ENCODE data around the gene SPSB3. TPM values are rescaled to one million over a fixed set of nuclear protein-coding genes. Genes with fewer than 3 reads are reported as not detected.

The SPSB3 gene
- polyA plus RNA-seq, 1 donor (not counting 4 experiments of a cell fraction or from before 2014, with no cell fraction given), result 9.5 TPM

DNA sequence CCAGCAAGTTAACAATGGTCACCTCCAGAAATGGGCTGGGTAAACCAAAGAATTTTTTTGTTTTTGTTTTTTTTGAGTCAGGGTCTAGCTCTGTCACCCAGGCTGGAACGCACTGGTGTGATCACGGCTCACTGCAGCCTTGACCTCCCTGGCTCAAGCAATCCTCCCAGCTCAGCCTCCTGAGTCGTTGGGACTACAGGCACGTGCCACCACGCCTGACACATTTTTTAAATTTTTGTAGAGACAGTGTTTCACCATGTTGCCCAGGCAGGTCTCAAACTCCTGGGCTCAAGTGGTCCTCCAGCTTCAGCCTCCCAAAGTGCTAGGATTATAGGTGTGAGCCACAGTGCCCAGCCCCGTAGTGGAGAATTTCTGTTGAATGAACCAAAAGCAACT, 1.7 kb downstream of the SPSB3 start:
- Histone ChIP-seq H3K9me3 (ENCODE audit: control insufficient read depth, low read depth, low read length) (no peaks in the 10 kb centered on the region), H2AFZ (ENCODE audit: control insufficient read depth, low read length) (no peak overlapping the region), H3K36me3 (ENCODE audit: control insufficient read depth in 2 of 2, extremely low read depth in 1 of 2, insufficient read depth in 2 of 2, low read length in 2 of 2) (peaks cover 0 to 15% of the 10 kb centered on the region in 2 experiments), H3K27ac (ENCODE audit: control insufficient read depth, insufficient read depth, low read length) (no peak overlapping the region), H3K9ac (ENCODE audit: control insufficient read depth, extremely low read depth, insufficient read depth, low read length) (peak overlapping the region; percentile 76), H3K4me3 (ENCODE audit: control insufficient read depth in 2 of 3, extremely low read depth in 1 of 3, insufficient read depth in 2 of 3, low read depth in 1 of 3, low read length in 3 of 3) (no peak overlapping the region), H3K4me2 (ENCODE audit: control insufficient read depth, extremely low read depth, insufficient read depth, low read depth, low read length) (peak overlapping the region; percentile 89), H4K20me1 (ENCODE audit: control insufficient read depth, extremely low read depth, insufficient read depth, low read length) (no peaks in the 10 kb centered on the region), H3K79me2 (ENCODE audit: control insufficient read depth, insufficient read depth, low read length) (peaks cover 23% of the 10 kb centered on the region), H3K9me1 (ENCODE audit: control insufficient read depth, extremely low read depth, insufficient read depth, low read length) (peaks cover 4% of the 10 kb centered on the region), H3K27me3 (ENCODE audit: control insufficient read depth, extremely low read depth, insufficient read depth, low read length) (no peaks in the 10 kb centered on the region), H3K4me1 (ENCODE audit: control insufficient read depth, extremely low read depth, insufficient read depth, low read length) (peaks cover 17% of the 10 kb centered on the region)
- dilution Hi-C loops (cut with MboI; ENCODE audit: extremely low pct_ligation_motif_present, low sequenced_read_pairs), result no loop called here
- no peak for FAIRE-seq
- no peak for DNase-seq (ENCODE audit: low read depth, low spot score)
- no peak for TF ChIP-seq EZH2 (IDR thresholded peaks at IDR 0.05; ENCODE audit: low read length)
- TF ChIP-seq, protein P1, sequence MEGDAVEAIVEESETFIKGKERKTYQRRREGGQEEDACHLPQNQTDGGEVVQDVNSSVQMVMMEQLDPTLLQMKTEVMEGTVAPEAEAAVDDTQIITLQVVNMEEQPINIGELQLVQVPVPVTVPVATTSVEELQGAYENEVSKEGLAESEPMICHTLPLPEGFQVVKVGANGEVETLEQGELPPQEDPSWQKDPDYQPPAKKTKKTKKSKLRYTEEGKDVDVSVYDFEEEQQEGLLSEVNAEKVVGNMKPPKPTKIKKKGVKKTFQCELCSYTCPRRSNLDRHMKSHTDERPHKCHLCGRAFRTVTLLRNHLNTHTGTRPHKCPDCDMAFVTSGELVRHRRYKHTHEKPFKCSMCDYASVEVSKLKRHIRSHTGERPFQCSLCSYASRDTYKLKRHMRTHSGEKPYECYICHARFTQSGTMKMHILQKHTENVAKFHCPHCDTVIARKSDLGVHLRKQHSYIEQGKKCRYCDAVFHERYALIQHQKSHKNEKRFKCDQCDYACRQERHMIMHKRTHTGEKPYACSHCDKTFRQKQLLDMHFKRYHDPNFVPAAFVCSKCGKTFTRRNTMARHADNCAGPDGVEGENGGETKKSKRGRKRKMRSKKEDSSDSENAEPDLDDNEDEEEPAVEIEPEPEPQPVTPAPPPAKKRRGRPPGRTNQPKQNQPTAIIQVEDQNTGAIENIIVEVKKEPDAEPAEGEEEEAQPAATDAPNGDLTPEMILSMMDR (optimal IDR thresholded peaks at IDR 0.05 in 1 of 3, IDR thresholded peaks at IDR 0.05 in 1 of 3, conservative IDR thresholded peaks at IDR 0.05 in 1 of 3; ENCODE audit: extremely low read depth in 1 of 3, insufficient read depth in 2 of 3, low read length in 3 of 3), result no peak

GRCh38 chr16:1779741-1780676, 2.4 kb downstream of the SPSB3 start:
- Histone ChIP-seq H3K4me3 (ENCODE audit: control insufficient read depth in 2 of 3, extremely low read depth in 1 of 3, insufficient read depth in 2 of 3, low read depth in 1 of 3, low read length in 3 of 3) (no peak overlapping the region), H3K27me3 (ENCODE audit: control insufficient read depth, extremely low read depth, insufficient read depth, low read length) (no peaks in the 10 kb centered on the region), H3K9me1 (ENCODE audit: control insufficient read depth, extremely low read depth, insufficient read depth, low read length) (peaks cover 4% of the 10 kb centered on the region), H3K79me2 (ENCODE audit: control insufficient read depth, insufficient read depth, low read length) (peaks cover 22% of the 10 kb centered on the region), H2AFZ (ENCODE audit: control insufficient read depth, low read length) (no peak overlapping the region), H3K36me3 (ENCODE audit: control insufficient read depth in 2 of 2, extremely low read depth in 1 of 2, insufficient read depth in 2 of 2, low read length in 2 of 2) (peaks cover 3 to 16% of the 10 kb centered on the region in 2 experiments), H3K27ac (ENCODE audit: control insufficient read depth, insufficient read depth, low read length) (no peak overlapping the region), H3K4me2 (ENCODE audit: control insufficient read depth, extremely low read depth, insufficient read depth, low read depth, low read length) (no peak overlapping the region), H3K9ac (ENCODE audit: control insufficient read depth, extremely low read depth, insufficient read depth, low read length) (no peak overlapping the region), H3K9me3 (ENCODE audit: control insufficient read depth, low read depth, low read length) (no peaks in the 10 kb centered on the region), H3K4me1 (ENCODE audit: control insufficient read depth, extremely low read depth, insufficient read depth, low read length) (peaks cover 17% of the 10 kb centered on the region), H4K20me1 (ENCODE audit: control insufficient read depth, extremely low read depth, insufficient read depth, low read length) (no peaks in the 10 kb centered on the region)
- TF ChIP-seq, protein P1 (optimal IDR thresholded peaks at IDR 0.05 in 1 of 3, IDR thresholded peaks at IDR 0.05 in 1 of 3, conservative IDR thresholded peaks at IDR 0.05 in 1 of 3; ENCODE audit: extremely low read depth in 1 of 3, insufficient read depth in 2 of 3, low read length in 3 of 3), result no peak
- TF ChIP-seq EZH2 (IDR thresholded peaks at IDR 0.05; ENCODE audit: low read length), result no peak
- dilution Hi-C loops (cut with MboI; ENCODE audit: extremely low pct_ligation_motif_present, low sequenced_read_pairs), result no loop called here
- DNase-seq (ENCODE audit: low read depth, low spot score) (no peak), FAIRE-seq (no peak)
